ENCODE measurements around the gene TNRC6C. TPM values are rescaled to one million over a fixed set of nuclear protein-coding genes. Genes with fewer than 3 reads are reported as not detected.

The TNRC6C gene
- total RNA-seq, 2 experiments from 2014 or later: 25.5 to 26.7 TPM

DNA sequence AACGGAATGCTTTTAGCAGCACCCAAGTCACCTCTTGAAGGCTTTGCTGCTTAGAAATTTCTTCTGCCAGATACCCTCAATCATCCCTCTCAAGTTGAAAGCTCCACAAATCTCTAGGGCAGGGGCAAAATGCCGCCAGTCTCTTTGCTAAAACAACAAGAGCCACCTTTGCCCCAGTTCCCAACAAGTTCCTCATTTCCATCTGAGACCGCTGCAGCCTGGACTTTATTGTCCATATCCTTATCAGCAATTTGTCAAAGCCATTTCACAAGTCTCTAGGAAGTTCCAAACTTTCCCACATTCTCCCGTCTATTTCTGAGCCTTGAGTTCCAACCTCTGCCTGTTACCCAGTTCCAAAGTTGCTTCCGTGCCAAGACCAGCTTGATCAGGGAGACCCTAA lies 142.6 kb downstream of the TNRC6C start:
- peaks cover 55% of the 10 kb centered on the region for H3K36me3 Mint-ChIP-seq (ENCODE audit: low read depth)
- ChIA-PET POLR2A (no interaction called here), CTCF (interaction anchor here (1.4 kb wide), 1 partner anchor 16 kb away, joined by 5 read pairs; no protein-coding TSS in a partner anchor)
- no peaks in the 10 kb centered on the region for H3K9me3 Mint-ChIP-seq
- H3K27me3 Mint-ChIP-seq: no peaks in the 10 kb centered on the region
- no peak overlapping the region for H3K27ac Mint-ChIP-seq
- H3K4me1 Mint-ChIP-seq: no peaks in the 10 kb centered on the region
- no peak overlapping the region for H3K4me3 Mint-ChIP-seq
- no peak for DNase-seq

DNA sequence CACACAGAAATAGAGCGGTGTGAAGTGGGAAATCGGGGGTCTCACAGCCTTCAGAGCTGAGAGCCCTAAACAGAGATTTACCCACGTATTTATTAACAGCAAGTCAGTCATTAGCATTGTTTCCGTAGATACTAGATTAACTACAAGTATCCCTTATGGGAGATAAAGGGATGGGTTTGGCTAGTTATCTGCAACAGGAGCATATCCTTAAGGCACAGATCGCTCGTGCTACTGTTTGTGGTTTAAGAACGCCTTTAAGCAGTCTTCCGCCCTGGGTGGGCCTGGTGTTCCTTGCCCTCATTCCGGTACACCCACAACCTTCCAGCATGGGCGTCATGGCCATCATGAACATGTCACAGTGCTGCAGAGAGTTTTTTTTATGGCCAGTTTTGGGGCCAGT lies 143.0 kb downstream of the TNRC6C start:
- Mint-ChIP-seq H3K27ac (no peak overlapping the region), H3K9me3 (no peaks in the 10 kb centered on the region), H3K36me3 (ENCODE audit: low read depth) (peaks cover 51% of the 10 kb centered on the region), H3K4me1 (no peaks in the 10 kb centered on the region), H3K4me3 (no peak overlapping the region), H3K27me3 (no peaks in the 10 kb centered on the region)
- CTCF ChIA-PET: interaction anchor here (1.4 kb wide), 1 partner anchor 17 kb away, joined by 5 read pairs; no protein-coding TSS in a partner anchor
- POLR2A ChIA-PET: no interaction called here
- DNase-seq: no peak

DNA sequence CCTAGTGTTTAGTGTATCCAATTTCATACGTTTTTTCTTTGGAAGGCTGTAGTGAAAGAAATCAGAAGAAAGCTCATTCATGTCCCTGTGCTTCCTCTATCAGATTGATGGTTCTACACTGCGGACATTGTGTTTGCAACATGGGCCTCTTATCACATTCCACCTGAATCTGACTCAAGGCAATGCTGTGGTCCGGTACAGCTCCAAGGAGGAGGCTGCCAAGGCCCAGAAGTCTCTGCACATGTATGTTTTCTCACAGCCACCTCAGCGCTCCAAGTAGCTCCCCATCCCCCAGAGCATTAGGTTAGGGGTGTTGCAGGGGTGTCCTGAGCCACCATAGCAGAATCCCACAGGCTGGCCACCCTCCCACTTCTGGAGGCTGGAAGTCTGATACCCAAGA lies 144.8 kb downstream of the TNRC6C start:
- CTCF ChIA-PET: interaction anchor here (1.1 kb wide), 1 partner anchor 18 kb away, joined by 3 read pairs; no protein-coding TSS in a partner anchor
- Mint-ChIP-seq H3K9me3 (no peaks in the 10 kb centered on the region), H3K4me1 (no peaks in the 10 kb centered on the region), H3K36me3 (ENCODE audit: low read depth) (peaks cover 42% of the 10 kb centered on the region), H3K27me3 (no peaks in the 10 kb centered on the region), H3K27ac (no peak overlapping the region), H3K4me3 (no peak overlapping the region)
- DNase-seq: no peak
- POLR2A ChIA-PET: no interaction called here

DNA sequence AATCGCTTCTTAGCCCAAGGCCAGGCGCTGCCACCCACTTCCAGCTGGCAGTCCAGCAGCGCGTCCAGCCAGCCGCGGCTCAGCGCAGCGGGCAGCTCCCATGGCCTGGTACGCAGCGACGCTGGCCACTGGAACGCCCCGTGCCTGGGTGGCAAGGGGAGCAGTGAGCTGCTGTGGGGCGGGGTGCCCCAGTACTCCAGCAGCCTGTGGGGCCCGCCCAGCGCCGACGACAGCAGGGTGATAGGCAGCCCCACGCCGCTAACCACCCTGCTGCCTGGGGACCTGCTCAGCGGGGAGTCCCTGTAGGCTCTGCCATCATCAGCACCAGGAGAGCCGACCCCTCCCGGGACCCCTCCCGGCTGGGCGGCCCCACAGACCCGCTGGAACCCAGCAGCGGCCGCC lies 146.0 kb downstream of the TNRC6C start:
- CTCF ChIA-PET: interaction anchor here (1.3 kb wide), 1 partner anchor 36 kb away, joined by 3 read pairs; no protein-coding TSS in a partner anchor

DNA sequence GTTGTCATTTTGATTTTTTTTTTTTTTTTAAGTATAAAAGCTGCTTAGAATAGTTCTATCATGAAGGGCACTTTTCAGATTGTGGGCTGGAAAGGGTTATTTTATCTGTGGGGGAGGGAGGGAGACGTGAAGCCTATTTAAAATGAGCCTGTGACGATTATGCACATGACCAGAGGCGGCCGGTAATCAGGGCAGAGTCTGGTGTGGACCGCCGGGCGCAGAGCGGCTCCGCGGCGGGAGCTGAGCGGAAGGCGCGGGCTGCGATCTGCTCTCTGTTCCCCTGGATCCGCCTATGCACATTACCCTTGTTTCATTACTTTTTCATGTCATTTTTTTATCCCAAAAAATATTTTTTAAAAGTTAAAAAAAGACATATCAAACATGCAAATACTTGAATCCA lies 146.6 kb downstream of the TNRC6C start:
- no peak for DNase-seq
- H3K4me3 Mint-ChIP-seq: no peak overlapping the region
- ChIA-PET POLR2A (no interaction called here), CTCF (interaction anchor here (1.3 kb wide), 1 partner anchor 35 kb away, joined by 3 read pairs; no protein-coding TSS in a partner anchor)
- H3K4me1 Mint-ChIP-seq: no peaks in the 10 kb centered on the region
- peaks cover 37% of the 10 kb centered on the region for H3K36me3 Mint-ChIP-seq (ENCODE audit: low read depth)
- H3K27me3 Mint-ChIP-seq: no peaks in the 10 kb centered on the region
- no peak overlapping the region for H3K27ac Mint-ChIP-seq
- H3K9me3 Mint-ChIP-seq: no peaks in the 10 kb centered on the region

More for the DNA sequence above, 146.0 kb downstream of the TNRC6C start:
- H3K36me3 Mint-ChIP-seq (ENCODE audit: low read depth): peaks cover 40% of the 10 kb centered on the region
- no peak for DNase-seq
- H3K4me3 Mint-ChIP-seq: no peak overlapping the region
- POLR2A ChIA-PET: no interaction called here
- H3K4me1 Mint-ChIP-seq: no peaks in the 10 kb centered on the region
- H3K9me3 Mint-ChIP-seq: no peaks in the 10 kb centered on the region
- H3K27me3 Mint-ChIP-seq: no peaks in the 10 kb centered on the region
- H3K27ac Mint-ChIP-seq: no peak overlapping the region

DNA sequence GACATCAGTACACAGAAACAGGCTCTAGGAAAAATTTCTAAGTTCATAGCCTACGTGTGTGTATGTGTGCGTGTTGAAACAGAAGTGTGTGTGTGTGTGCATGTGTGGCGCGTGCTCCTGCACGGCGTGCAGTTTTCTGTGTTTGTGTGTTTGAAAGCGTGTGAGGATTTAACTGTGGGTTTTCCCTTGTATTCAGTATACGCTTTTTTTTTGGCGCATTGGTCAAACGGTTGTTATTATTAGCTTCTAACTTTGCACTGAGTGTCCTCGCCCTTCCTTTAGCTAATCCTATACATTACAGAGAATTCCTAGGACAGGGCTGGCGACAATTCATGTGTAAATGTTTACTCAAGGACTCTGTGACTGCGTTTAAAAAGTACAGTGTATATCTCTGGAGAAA lies 147.0 kb downstream of the TNRC6C start:
- Mint-ChIP-seq H3K27me3 (no peaks in the 10 kb centered on the region), H3K36me3 (ENCODE audit: low read depth) (peaks cover 37% of the 10 kb centered on the region), H3K4me1 (peaks cover under 1% of the 10 kb centered on the region), H3K27ac (no peak overlapping the region), H3K4me3 (no peak overlapping the region), H3K9me3 (no peaks in the 10 kb centered on the region)
- no peak for DNase-seq
- CTCF ChIA-PET: interaction anchor here (1.1 to 1.3 kb wide), 3 partner anchors 32 to 65 kb away, joined by 3 read pairs; no protein-coding TSS in a partner anchor
- POLR2A ChIA-PET: no interaction called here

DNA sequence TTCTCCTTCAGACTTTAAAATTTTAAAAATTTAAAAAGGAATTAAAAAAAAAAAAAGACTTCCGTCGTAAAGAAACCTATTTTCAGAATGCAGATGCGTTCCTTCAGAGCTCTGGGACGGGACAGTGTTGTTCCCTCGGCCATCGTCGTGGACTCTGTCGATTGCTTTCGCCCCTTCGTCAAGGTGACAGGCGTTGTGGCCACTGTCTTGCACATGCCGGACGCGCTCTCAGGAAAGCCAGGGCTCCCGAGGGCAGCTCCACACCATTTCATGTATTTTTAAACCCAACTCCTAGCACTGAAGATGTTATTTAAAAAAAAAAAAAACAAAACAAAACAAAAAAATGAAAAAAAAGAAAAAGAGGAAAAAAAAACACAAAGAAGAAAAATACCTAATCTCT lies 147.7 kb downstream of the TNRC6C start:
- Mint-ChIP-seq H3K36me3 (ENCODE audit: low read depth) (peaks cover 39% of the 10 kb centered on the region), H3K27ac (no peak overlapping the region), H3K4me3 (no peak overlapping the region), H3K4me1 (peaks cover 3% of the 10 kb centered on the region), H3K9me3 (no peaks in the 10 kb centered on the region), H3K27me3 (no peaks in the 10 kb centered on the region)
- DNase-seq: no peak
- CTCF ChIA-PET: interaction anchor here (0.7 to 1.1 kb wide), 4 partner anchors 31 to 152 kb away, joined by 3 to 4 read pairs (median 3); no protein-coding TSS in a partner anchor
- POLR2A ChIA-PET: no interaction called here

DNA sequence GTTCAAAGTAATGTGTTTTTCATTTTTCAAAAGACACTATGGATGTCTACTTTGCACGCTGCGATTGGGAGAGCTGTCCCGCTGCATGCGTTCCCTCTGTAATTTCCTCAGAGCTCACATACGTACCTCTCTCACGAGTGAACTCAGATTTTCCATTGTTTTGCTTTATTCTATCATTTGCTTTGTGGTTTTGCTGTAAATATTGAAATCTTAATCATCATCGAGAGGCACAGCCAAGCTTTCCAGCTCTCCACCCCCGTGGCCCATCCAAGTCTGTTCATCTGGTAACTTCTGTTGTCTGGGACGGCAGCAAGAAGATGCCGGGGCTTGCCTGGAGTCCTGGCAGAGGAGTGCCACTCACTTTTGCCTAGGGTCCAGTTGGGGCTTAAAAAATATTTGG lies 149.0 kb downstream of the TNRC6C start:
- H3K9me3 Mint-ChIP-seq: no peaks in the 10 kb centered on the region
- H3K27me3 Mint-ChIP-seq: no peaks in the 10 kb centered on the region
- no peak for DNase-seq
- H3K36me3 Mint-ChIP-seq (ENCODE audit: low read depth): peaks cover 37% of the 10 kb centered on the region
- H3K27ac Mint-ChIP-seq: peak overlapping the region; percentile 6
- ChIA-PET CTCF (no interaction called here), POLR2A (interaction anchor here (0.5 kb wide), 1 partner anchor 101 kb away, joined by 3 read pairs; no protein-coding TSS in a partner anchor)
- peaks cover 4% of the 10 kb centered on the region for H3K4me1 Mint-ChIP-seq
- no peak overlapping the region for H3K4me3 Mint-ChIP-seq

DNA sequence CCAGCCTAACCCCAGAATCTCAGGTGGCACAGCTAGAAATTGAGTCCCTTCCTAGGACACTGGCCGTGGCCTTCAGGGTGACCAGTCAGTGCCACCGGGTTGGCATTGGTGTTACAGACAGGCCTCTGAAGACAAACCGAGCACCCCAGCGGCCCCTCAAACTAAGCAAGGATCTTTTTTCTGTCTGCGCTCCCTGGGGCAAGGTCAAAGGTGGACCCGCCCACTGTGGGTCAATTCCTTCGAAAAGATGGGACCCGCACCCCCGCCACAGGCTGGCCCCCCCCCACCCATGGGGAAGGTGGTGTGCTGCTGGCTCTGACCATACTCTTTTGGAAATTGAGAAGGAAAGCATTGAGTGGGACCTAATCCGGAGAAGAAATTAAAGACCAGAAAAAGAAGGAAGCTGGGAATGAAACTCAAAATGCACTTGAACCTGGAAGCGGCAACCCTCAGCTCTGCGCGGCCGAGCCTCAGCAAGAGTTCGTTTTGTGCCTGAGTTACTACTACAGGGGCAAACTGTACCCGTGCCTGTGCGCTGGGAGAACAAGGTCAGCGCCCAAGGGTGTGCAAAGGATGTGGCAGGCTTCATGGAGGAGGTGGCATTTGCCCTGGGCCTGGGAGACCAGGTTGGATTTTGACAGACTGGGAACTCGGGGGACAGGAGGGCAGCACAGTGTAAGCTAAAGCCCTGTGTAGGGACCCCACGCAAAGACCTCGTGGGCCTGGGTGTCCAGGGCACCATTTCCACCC lies 149.6 kb downstream of the TNRC6C start:
- Mint-ChIP-seq H3K27me3 (no peaks in the 10 kb centered on the region), H3K9me3 (no peaks in the 10 kb centered on the region), H3K27ac (peak overlapping the region; percentile 6), H3K4me3 (no peak overlapping the region), H3K4me1 (peaks cover 11% of the 10 kb centered on the region), H3K36me3 (ENCODE audit: low read depth) (peaks cover 41% of the 10 kb centered on the region)
- ChIA-PET POLR2A (interaction anchor here (0.5 to 8.8 kb wide), 3 partner anchors 20 to 102 kb away, joined by 3 to 197 read pairs (median 3); partner anchors contain the start of genes TMC6 and TMC8), CTCF (interaction anchor here (0.8 to 1.1 kb wide), 2 partner anchors 23 to 85 kb away, joined by 3 to 4 read pairs; no protein-coding TSS in a partner anchor)
- no peak for DNase-seq

DNA sequence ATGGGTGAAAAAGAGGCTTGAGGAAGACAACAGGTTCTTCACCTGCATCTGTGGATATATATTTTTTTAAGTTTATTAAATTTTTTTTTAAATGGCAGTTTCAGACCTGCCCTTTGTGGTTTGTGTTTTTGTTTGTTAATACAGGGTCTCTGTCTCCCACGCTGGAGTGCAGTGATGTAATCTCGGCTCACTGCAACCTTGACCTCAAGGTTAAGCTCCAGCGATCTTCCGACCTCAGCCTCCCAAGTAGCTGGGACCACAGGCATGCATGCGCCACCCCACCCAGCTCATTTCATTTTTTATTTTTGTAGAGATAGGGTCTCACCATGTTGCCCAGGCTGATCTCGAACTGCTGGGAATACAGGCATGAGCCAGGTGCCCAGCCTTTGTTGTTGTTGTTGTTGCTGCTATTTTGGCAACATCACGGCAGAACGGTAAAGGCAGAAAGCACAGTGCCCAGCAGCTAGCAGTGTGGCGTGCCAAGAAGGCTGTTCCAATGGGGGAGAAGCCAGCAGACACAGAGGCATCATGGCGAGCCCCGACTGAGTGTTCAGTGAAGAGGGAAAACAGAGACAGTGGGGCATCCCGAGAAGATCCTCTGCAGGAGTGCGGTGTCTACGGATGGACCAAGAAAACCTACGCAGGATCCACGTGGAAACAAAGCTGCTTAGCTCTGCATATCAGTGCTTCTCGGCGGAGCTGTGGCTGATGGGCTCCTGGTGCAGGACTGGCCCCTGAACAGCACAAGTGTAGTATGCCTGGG lies 150.4 kb downstream of the TNRC6C start:
- Mint-ChIP-seq H3K9me3 (no peaks in the 10 kb centered on the region), H3K4me1 (peaks cover 19% of the 10 kb centered on the region), H3K27ac (no peak overlapping the region), H3K36me3 (ENCODE audit: low read depth) (peaks cover 45% of the 10 kb centered on the region), H3K27me3 (no peaks in the 10 kb centered on the region), H3K4me3 (no peak overlapping the region)
- ChIA-PET CTCF (interaction anchor here (0.6 to 1.6 kb wide), 4 partner anchors 24 to 1289 kb away, joined by 3 to 6 read pairs (median 4); no protein-coding TSS in a partner anchor), POLR2A (interaction anchor here (1.2 to 8.8 kb wide), 2 partner anchors 20 to 75 kb away, joined by 3 to 197 read pairs; partner anchors contain the start of genes TMC6 and TMC8)
- DNase-seq: no peak

DNA sequence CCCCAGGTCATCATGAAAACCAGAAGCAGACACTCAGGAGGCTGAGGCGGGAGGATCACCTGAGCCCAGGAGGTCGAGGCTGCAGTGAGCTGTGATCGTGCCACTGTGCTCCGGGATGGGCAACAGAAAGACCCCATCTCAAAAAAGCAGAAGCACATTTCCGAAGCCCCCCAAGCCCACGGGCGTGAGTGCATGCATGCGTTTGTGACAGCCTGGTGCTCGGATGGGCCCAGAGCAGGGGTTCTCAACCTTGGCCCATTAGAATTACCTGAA lies 150.9 kb downstream of the TNRC6C start:
- Mint-ChIP-seq H3K4me3 (no peak overlapping the region), H3K9me3 (no peaks in the 10 kb centered on the region), H3K27me3 (no peaks in the 10 kb centered on the region), H3K36me3 (ENCODE audit: low read depth) (peaks cover 50% of the 10 kb centered on the region), H3K4me1 (peaks cover 24% of the 10 kb centered on the region), H3K27ac (no peak overlapping the region)
- ChIA-PET CTCF (interaction anchor here (0.6 to 1.6 kb wide), 2 partner anchors 25 to 1288 kb away, joined by 3 to 6 read pairs; no protein-coding TSS in a partner anchor), POLR2A (interaction anchor here (1.2 to 8.8 kb wide), 2 partner anchors 19 to 74 kb away, joined by 3 to 197 read pairs; partner anchors contain the start of genes TMC6 and TMC8)
- no peak for DNase-seq

DNA sequence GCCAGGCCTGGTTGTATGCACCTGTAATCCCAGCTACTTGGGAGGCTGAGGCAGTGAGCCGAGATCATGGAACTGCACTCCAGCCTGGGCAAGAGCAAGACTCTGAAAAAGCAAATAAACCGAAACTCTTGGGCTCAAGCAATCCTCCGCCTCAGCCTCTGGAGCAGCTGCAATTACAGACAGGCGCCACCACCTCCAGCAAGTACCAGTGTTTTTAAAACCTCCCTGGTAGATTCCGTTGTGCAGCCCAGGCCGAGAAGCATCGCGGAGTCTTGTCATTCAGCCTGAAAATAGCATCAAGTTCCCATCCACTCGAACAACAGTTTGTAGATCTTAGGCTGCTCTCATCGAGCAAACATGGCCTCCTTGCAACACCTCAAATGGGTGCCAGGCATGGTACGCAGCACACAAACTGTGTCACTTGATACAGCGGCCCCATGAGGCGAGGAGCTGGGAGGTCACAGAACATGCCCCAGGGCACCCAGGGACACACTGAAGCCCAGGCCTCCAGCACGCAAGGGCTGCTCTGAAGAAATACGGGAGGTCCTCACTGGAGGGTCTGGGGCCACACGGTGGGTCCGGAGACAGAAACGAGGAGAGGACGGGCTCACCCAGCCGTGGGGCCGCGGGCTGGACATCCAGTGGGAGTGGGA lies 152.0 kb downstream of the TNRC6C start:
- Mint-ChIP-seq H3K36me3 (ENCODE audit: low read depth) (peaks cover 54% of the 10 kb centered on the region), H3K4me3 (no peak overlapping the region), H3K27ac (no peak overlapping the region), H3K4me1 (peaks cover 32% of the 10 kb centered on the region), H3K27me3 (no peaks in the 10 kb centered on the region), H3K9me3 (no peaks in the 10 kb centered on the region)
- no peak for DNase-seq
- POLR2A ChIA-PET: interaction anchor here (0.9 to 8.8 kb wide), 4 partner anchors 18 to 32 kb away, joined by 3 to 197 read pairs (median 4); partner anchors contain the start of genes TMC6 and TMC8
- CTCF ChIA-PET: interaction anchor here (1.6 to 4.1 kb wide), 3 partner anchors 24 to 140 kb away, joined by 3 to 20 read pairs (median 4); no protein-coding TSS in a partner anchor

Data from activated CD4-positive, alpha-beta memory T cell treated with anti-CD3 and anti-CD28 coated beads, Interleukin-2, amount 10 ng/mL, durations not matched to agents 7 days and 5 days (primary cell).